DND-41 (cell line): Measurements from ENCODE around the gene BACH1.
"Not testable (repeated sequence)": the region's sequence is repeated elsewhere in the genome, so short reads cannot be mapped to it uniquely, and the experiment has no call there.

ENCODE experiments used
- ATAC-seq: fragments of 200-7000 bp; cut with Tn5 transposase; 3 replicates; pipeline ENCODE4 v1.9.1; 2021; ENCODE audit warnings: low read depth; ENCODE audit not compliant: insufficient read depth
- DNase-seq: peaks from one replicate; pipeline ENCODE4 v3.0.0-alpha.2; 2020
- H2AFZ ChIP-seq: 2 replicates; pipeline ENCODE4 v1.6.0; 2012; ENCODE audit warnings: low read depth, low read length
- H3K27ac ChIP-seq: 2 replicates; pipeline ENCODE4 v1.5.1; 2012; ENCODE audit warnings: low read length, inconsistent platforms
- H3K27me3 ChIP-seq: fragments of 200-600 bp; sonication (generic); 2 replicates; pipeline ENCODE4 v1.6.0; 2012; ENCODE audit warnings: low read length, mild to moderate bottlenecking, inconsistent platforms; ENCODE audit not compliant: insufficient read depth, poor library complexity
- H3K36me3 ChIP-seq: 2 replicates; pipeline ENCODE4 v1.5.1; 2012; ENCODE audit warnings: low read length, inconsistent platforms; ENCODE audit not compliant: insufficient read depth
- H3K4me1 ChIP-seq: 2 replicates; pipeline ENCODE4 v1.5.1; 2012; ENCODE audit warnings: mild to moderate bottlenecking, low read length; ENCODE audit not compliant: insufficient read depth
- H3K4me2 ChIP-seq: 2 replicates; pipeline ENCODE4 v1.6.0; 2012; ENCODE audit warnings: mild to moderate bottlenecking, moderate library complexity, low read length, inconsistent platforms; ENCODE audit not compliant: insufficient read depth
- H3K4me3 ChIP-seq, 2 experiments: fragments of 200-600 bp in 1 of 2; shearing (Covaris generic) in 1 of 2; 2 replicates each; pipeline ENCODE4 v1.5.1; 2012 to 2016; ENCODE audit warnings: inconsistent platforms in 2 of 2, low read length in 2 of 2, mild to moderate bottlenecking in 2 of 2, low read depth in 1 of 2, moderate library complexity in 1 of 2
- H3K79me2 ChIP-seq: 2 replicates; pipeline ENCODE4 v1.6.0; 2012; ENCODE audit warnings: low read length, inconsistent platforms; ENCODE audit not compliant: insufficient read depth
- H3K9ac ChIP-seq: 2 replicates; pipeline ENCODE4 v1.6.0; 2012; ENCODE audit warnings: low read depth, mild to moderate bottlenecking, inconsistent platforms, low read length, moderate library complexity
- H3K9me3 ChIP-seq: 2 replicates; pipeline ENCODE4 v1.5.1; 2012; ENCODE audit warnings: low read length, moderate library complexity, mild to moderate bottlenecking, inconsistent platforms; ENCODE audit not compliant: insufficient read depth, severe bottlenecking
- H4K20me1 ChIP-seq: 2 replicates; pipeline ENCODE4 v1.6.0; 2012; ENCODE audit warnings: low read length; ENCODE audit not compliant: insufficient read depth
- EZH2 ChIP-seq: IDR thresholded peaks from 3 replicates; pipeline ENCODE4 v1.6.1; 2012; ENCODE audit warnings: borderline replicate concordance, low read depth, mild to moderate bottlenecking, moderate library complexity, low read length, inconsistent platforms; ENCODE audit not compliant: severe bottlenecking
- TF ChIP-seq, protein P1 (sequence below): IDR thresholded peaks from 2 replicates; pipeline ENCODE4 v1.5.1; 2012; ENCODE audit warnings: borderline replicate concordance, low read length, moderate library complexity, mild to moderate bottlenecking; ENCODE audit not compliant: poor library complexity, severe bottlenecking; ENCODE audit errors: extremely low read depth

BACH1 gene

DNA sequence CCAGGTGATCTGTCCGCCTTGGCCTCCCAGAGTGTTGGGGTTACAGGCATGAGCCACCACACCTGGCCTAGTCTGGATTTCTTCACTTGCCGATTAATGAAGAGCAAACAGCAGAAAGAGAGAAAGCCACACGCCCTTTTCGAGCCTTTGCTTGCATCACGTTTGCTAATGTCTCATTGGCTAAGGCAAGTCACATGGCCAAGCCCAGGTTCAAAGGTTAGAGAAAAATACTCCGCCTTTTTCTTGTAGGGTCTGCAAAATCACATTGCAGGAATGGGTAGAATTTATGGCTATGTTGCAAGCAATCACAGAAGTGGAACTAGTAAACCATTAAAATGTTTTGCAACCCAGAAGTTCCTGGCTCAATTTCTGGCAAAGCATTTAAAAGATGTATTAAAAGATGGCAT, 26.8 kb upstream of the BACH1 start:
- H3K4me3 ChIP-seq: no peak overlapping the region
- no peaks in the 10 kb centered on the region for H3K4me1 ChIP-seq
- no peaks in the 10 kb centered on the region for H3K79me2 ChIP-seq
- H3K9ac ChIP-seq: no peak overlapping the region
- no peaks in the 10 kb centered on the region for H3K27me3 ChIP-seq
- H4K20me1 ChIP-seq: no peaks in the 10 kb centered on the region
- no peak overlapping the region for H3K27ac ChIP-seq
- H3K36me3 ChIP-seq: no peaks in the 10 kb centered on the region
- ATAC-seq: no peak
- no peaks in the 10 kb centered on the region for H3K9me3 ChIP-seq
- no peak for DNase-seq
- H2AFZ ChIP-seq: no peak overlapping the region
- TF ChIP-seq EZH2: no peak
- TF ChIP-seq, protein P1, sequence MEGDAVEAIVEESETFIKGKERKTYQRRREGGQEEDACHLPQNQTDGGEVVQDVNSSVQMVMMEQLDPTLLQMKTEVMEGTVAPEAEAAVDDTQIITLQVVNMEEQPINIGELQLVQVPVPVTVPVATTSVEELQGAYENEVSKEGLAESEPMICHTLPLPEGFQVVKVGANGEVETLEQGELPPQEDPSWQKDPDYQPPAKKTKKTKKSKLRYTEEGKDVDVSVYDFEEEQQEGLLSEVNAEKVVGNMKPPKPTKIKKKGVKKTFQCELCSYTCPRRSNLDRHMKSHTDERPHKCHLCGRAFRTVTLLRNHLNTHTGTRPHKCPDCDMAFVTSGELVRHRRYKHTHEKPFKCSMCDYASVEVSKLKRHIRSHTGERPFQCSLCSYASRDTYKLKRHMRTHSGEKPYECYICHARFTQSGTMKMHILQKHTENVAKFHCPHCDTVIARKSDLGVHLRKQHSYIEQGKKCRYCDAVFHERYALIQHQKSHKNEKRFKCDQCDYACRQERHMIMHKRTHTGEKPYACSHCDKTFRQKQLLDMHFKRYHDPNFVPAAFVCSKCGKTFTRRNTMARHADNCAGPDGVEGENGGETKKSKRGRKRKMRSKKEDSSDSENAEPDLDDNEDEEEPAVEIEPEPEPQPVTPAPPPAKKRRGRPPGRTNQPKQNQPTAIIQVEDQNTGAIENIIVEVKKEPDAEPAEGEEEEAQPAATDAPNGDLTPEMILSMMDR: no peak
- no peak overlapping the region for H3K4me2 ChIP-seq

DNA sequence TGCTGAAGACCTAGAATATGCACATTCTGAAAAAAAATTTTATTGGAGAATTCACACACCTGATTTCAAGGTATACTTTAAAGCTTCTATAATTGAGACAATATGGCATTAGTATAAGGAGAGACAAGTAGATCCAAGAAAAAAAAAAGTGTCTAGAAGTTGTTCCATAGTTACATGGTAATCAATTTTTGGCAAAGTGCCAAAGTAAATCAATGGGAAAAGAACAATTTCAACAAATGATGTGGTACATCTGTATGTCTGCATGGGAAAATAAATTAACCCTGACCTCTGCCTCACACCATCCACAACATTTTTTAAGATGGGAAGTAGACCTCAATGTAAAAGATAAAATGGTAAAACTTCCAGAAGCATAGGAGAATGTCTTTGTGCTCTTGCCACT, 21.3 kb upstream of the BACH1 start:
- Histone ChIP-seq H3K27me3 (no peaks in the 10 kb centered on the region), H4K20me1 (no peaks in the 10 kb centered on the region), H3K27ac (no peak overlapping the region), H3K4me3 (no peak overlapping the region), H3K4me2 (no peak overlapping the region), H2AFZ (no peak overlapping the region), H3K9ac (no peak overlapping the region), H3K79me2 (no peaks in the 10 kb centered on the region), H3K9me3 (no peaks in the 10 kb centered on the region), H3K4me1 (no peaks in the 10 kb centered on the region), H3K36me3 (no peaks in the 10 kb centered on the region)
- TF ChIP-seq EZH2: no peak
- TF ChIP-seq, protein P1: no peak
- no peak for ATAC-seq
- DNase-seq: no peak

DNA sequence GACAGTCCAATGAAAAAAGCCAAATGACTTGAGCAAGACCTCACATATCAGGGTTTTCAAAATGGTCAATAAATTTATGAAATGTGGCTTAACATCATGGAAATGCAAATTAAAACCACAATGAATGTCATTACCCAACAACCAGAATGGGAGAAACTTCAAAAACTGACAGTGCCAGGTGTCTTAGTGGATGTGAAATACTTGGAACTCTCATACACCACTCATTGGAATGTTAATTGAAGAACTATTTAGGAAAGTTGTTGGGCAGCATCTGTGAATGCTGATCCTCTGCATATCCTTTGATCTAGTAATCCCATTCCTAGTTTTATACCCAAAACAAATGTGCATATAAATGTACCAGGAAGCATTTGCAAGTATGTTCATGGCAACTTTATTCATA, 19.2 kb upstream of the BACH1 start:
- no peaks in the 10 kb centered on the region for H3K27me3 ChIP-seq
- no peaks in the 10 kb centered on the region for H3K79me2 ChIP-seq
- TF ChIP-seq, protein P1: no peak
- no peaks in the 10 kb centered on the region for H3K36me3 ChIP-seq
- no peak overlapping the region for H3K9ac ChIP-seq
- no peaks in the 10 kb centered on the region for H3K4me1 ChIP-seq
- H4K20me1 ChIP-seq: no peaks in the 10 kb centered on the region
- no peaks in the 10 kb centered on the region for H3K9me3 ChIP-seq
- no peak overlapping the region for H3K27ac ChIP-seq
- DNase-seq (no peak), ATAC-seq (no peak)
- no peak overlapping the region for H2AFZ ChIP-seq
- H3K4me3 ChIP-seq: no peak overlapping the region
- H3K4me2 ChIP-seq: no peak overlapping the region

DNA sequence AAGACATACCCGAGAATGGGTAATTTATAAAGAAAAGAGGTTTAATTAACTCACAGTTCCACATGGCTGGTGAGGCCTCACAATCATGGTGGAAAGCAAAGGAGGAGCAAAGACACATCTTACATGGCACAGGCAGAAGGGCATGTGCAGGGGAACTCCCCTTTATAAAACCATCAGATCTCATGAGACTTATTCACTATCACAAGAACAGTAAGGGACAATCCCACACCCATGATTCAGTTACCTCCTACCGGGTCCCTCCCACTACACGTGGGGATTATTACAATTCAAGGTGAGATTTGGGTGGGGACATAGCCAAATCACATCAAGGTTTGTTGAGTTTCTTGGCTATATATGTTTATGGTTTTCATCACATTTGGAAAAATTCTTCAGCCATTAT, 16.9 kb upstream of the BACH1 start:
- not testable (repeated sequence) for H3K4me1 ChIP-seq, H3K27me3 ChIP-seq, H3K36me3 ChIP-seq, H3K9ac ChIP-seq, H3K4me3 ChIP-seq, H3K79me2 ChIP-seq, H3K27ac ChIP-seq, H3K4me2 ChIP-seq, ATAC-seq, H2AFZ ChIP-seq, H3K9me3 ChIP-seq, DNase-seq, H4K20me1 ChIP-seq
